Upper lobe of left lung (tissue), 6 donors: ENCODE results near the gene DLD. TPM values are rescaled to one million over a fixed set of nuclear protein-coding genes. Genes with fewer than 3 reads are reported as not detected.
A peak's percentile ranks its signal among the peaks of the same experiment; 100 is the strongest.
"Not testable (repeated sequence)": the region's sequence is repeated elsewhere in the genome, so short reads cannot be mapped to it uniquely, and the experiment has no call there.

ENCODE experiments used
- ATAC-seq, 2 donors: fragments of 200-7000 bp; cut with Tn5 transposase; one replicate each; pipeline ENCODE4 v1.9.1; 2022; ENCODE audit warnings: mild to moderate bottlenecking in 2 of 2, moderate library complexity in 2 of 2; ENCODE audit not compliant: low FRiP score in 2 of 2
- DNase-seq, 2 donors: peaks; one replicate each; pipeline ENCODE4 v3.0.0-alpha.2; 2019 to 2020
- H3K27ac ChIP-seq, 4 donors: fragments of 200-600 bp; sonication (generic); one replicate each; pipeline ENCODE4 v1.5.1; 2016 to 2019
- H3K27me3 ChIP-seq, 4 donors: fragments of 200-600 bp; sonication (generic); one replicate each; pipeline ENCODE4 v1.5.1; 2017 to 2019
- H3K36me3 ChIP-seq, 4 donors: fragments of 200-600 bp; sonication (generic); one replicate each; pipeline ENCODE4 v1.5.1; 2016 to 2019
- H3K4me1 ChIP-seq, 4 donors: fragments of 200-600 bp; sonication (generic); one replicate each; pipeline ENCODE4 v1.5.1; 2018 to 2019
- H3K4me3 ChIP-seq, 4 donors: fragments of 200-600 bp; sonication (generic); one replicate each; pipeline ENCODE4 v1.5.1; 2017 to 2019; ENCODE audit warnings: mild to moderate bottlenecking in 2 of 4, moderate library complexity in 1 of 4
- H3K9me3 ChIP-seq, 4 donors: fragments of 200-600 bp; sonication (generic); one replicate each; pipeline ENCODE4 v1.5.1; 2018 to 2019
- CTCF ChIP-seq, 6 experiments: fragments of 450-650 bp in 4 of 6; fragments of 200-600 bp in 2 of 6; sonication (generic) in 2 of 6; IDR thresholded peaks; one replicate each; pipeline ENCODE4 v1.5.1; 2016 to 2019; ENCODE audit warnings: antibody characterized with exemption in 6 of 6
- EP300 ChIP-seq, 4 donors: sonication (generic); formaldehyde crosslinking; IDR thresholded peaks; one replicate each; pipeline ENCODE4 v1.5.1; 2017; ENCODE audit warnings: antibody characterized with exemption in 4 of 4, control low read depth in 2 of 4
- POLR2A ChIP-seq, 4 donors: fragments of 450-650 bp; IDR thresholded peaks; one replicate each; pipeline ENCODE4 v1.5.1; 2016 to 2017; ENCODE audit warnings: antibody characterized with exemption in 4 of 4, mild to moderate bottlenecking in 2 of 4
- POLR2AphosphoS5 ChIP-seq, 2 donors: sonication (generic); formaldehyde crosslinking; IDR thresholded peaks; one replicate each; pipeline ENCODE4 v1.5.1; 2017; ENCODE audit warnings: antibody characterized with exemption in 2 of 2
- WGBS, 2 donors: methylation state at CpG; one replicate each; pipeline ENCODE4 v1.1.5; 2017 to 2018; 5-methylcytosine and 5-hydroxymethylcytosine counted together
- total RNA-seq, 6 donors: library from RNA; depleted of rRNA in 4 of 6; stranded (reverse); fragments of >200 nt in 4 of 6; gene quantifications; one replicate each; pipeline versions ENCODE4 v1.1.0 to v1.2.1, GENCODE V29; 2016 to 2021
- donor health status: DM: no; HTN: no; CAD: no; lungs with moderate emphysema.
- donor health status: DM: no; HTN: yes; CAD: no; lungs with severe emphysema.

Gene DLD
- total RNA-seq, 6 donors from 2014 or later = 21.3 to 62.9 (median 52.9) TPM

GRCh38 chr7:107953924-107954303 lies 62.9 kb downstream of the DLD start:
- no peak for TF ChIP-seq CTCF (IDR thresholded peaks at IDR 0.05)
- TF ChIP-seq POLR2A (IDR thresholded peaks at IDR 0.05) = no peak
- no peak for TF ChIP-seq EP300 (IDR thresholded peaks at IDR 0.05)
- TF ChIP-seq POLR2AphosphoS5 (IDR thresholded peaks at IDR 0.05) = no peak
- Histone ChIP-seq H3K27ac (no peak overlapping the region), H3K4me3 (no peak overlapping the region), H3K27me3 (no peaks in the 10 kb centered on the region), H3K36me3 (peaks cover 0 to 40% (median 2%) of the 10 kb centered on the region in 4 donors), H3K4me1 (peaks cover 4 to 21% (median 17%) of the 10 kb centered on the region in 4 donors), H3K9me3 (no peaks in the 10 kb centered on the region)
- 66 to 68% methylated on average over 2 of the region's 2 CpGs for whole genome bisulfite sequencing, 2 donors
- no peak for DNase-seq
- no peak for ATAC-seq

- ATAC-seq (no peak), DNase-seq (no peak)
- 86% methylated on average over 5 of the region's 5 CpGs for WGBS, 2 donors
- no peak for TF ChIP-seq POLR2AphosphoS5 (IDR thresholded peaks at IDR 0.05)
- TF ChIP-seq CTCF (IDR thresholded peaks at IDR 0.05) = no peak
- TF ChIP-seq POLR2A (IDR thresholded peaks at IDR 0.05) = no peak
- no peak for TF ChIP-seq EP300 (IDR thresholded peaks at IDR 0.05)
- H3K27ac ChIP-seq = no peak overlapping the region
- no peaks in the 10 kb centered on the region for H3K27me3 ChIP-seq
- no peak overlapping the region for H3K4me3 ChIP-seq
- H3K4me1 ChIP-seq = peaks cover 4 to 21% (median 13%) of the 10 kb centered on the region in 4 donors
- peaks cover 0 to 47% (median 2%) of the 10 kb centered on the region in 4 donors for H3K36me3 ChIP-seq
- no peaks in the 10 kb centered on the region for H3K9me3 ChIP-seq
Measured at GRCh38 chr7:107955394-107955793, 64.4 kb downstream of the DLD start.

- not testable (repeated sequence) for ATAC-seq, DNase-seq, H3K4me3 ChIP-seq, H3K9me3 ChIP-seq, H3K27me3 ChIP-seq
- peak overlapping the region in 2 of 4 donors; percentile 10 to 64 for H3K27ac ChIP-seq
- H3K4me1 ChIP-seq = peaks cover 4 to 13% (median 9%) of the 10 kb centered on the region in 4 donors
- H3K36me3 ChIP-seq = peaks cover 0 to 41% (median 2%) of the 10 kb centered on the region in 4 donors
- WGBS, 2 donors = 91 to 92% methylated on average over 4 of the region's 4 CpGs
Measured at GRCh38 chr7:107956950-107957349, 66.0 kb downstream of the DLD start.

GRCh38 chr7:107957436-107957835 lies 66.5 kb downstream of the DLD start:
- WGBS, 2 donors = 82 to 100% methylated on average over 2 of the region's 2 CpGs
- DNase-seq = no peak
- peak overlapping the region in 3 of 4 donors; percentile 10 to 64 (median 35) for H3K27ac ChIP-seq

More at GRCh38 chr7:107957436-107957835, 66.5 kb downstream of the DLD start:
- Histone ChIP-seq H3K4me1 (peaks cover 3 to 12% (median 6%) of the 10 kb centered on the region in 4 donors), H3K4me3 (no peak overlapping the region), H3K27me3 (no peaks in the 10 kb centered on the region), H3K36me3 (peaks cover 0 to 37% (median 2%) of the 10 kb centered on the region in 4 donors), H3K9me3 (no peaks in the 10 kb centered on the region)
- no peak for TF ChIP-seq POLR2AphosphoS5 (IDR thresholded peaks at IDR 0.05)
- TF ChIP-seq POLR2A (IDR thresholded peaks at IDR 0.05) = no peak
- TF ChIP-seq CTCF (IDR thresholded peaks at IDR 0.05) = no peak
- TF ChIP-seq EP300 (IDR thresholded peaks at IDR 0.05) = no peak
- ATAC-seq = peak in 1 of 2 donors; percentile 58
